OCI-LY1 (cell line): ENCODE results near the gene NPAS2.

Experiments
- CTCF ChIP-seq: fragments of 200-600 bp; sonication (generic), shearing (Covaris generic); IDR thresholded peaks from 2 replicates; pipeline ENCODE4 v1.5.1; 2017; ENCODE audit warnings: mild to moderate bottlenecking, antibody characterized with exemption, low read length, moderate library complexity, mixed read lengths
- EZH2 ChIP-seq: fragments of 200-600 bp; sonication (generic), shearing (Covaris generic); IDR thresholded peaks from 2 replicates; pipeline ENCODE4 v1.8.0; 2017; ENCODE audit warnings: borderline replicate concordance, mixed run types, mild to moderate bottlenecking, antibody characterized with exemption, low read length, moderate library complexity, mixed read lengths

GRCh38 chr2:100957996-100958653, 138.2 kb downstream of the NPAS2 start:
- TF ChIP-seq CTCF (no peak), EZH2 (no peak)
